Measurements from ENCODE around the gene TFAP2D.
A peak's percentile ranks its signal among the peaks of the same experiment; 100 is the strongest.

TFAP2D gene

DNA sequence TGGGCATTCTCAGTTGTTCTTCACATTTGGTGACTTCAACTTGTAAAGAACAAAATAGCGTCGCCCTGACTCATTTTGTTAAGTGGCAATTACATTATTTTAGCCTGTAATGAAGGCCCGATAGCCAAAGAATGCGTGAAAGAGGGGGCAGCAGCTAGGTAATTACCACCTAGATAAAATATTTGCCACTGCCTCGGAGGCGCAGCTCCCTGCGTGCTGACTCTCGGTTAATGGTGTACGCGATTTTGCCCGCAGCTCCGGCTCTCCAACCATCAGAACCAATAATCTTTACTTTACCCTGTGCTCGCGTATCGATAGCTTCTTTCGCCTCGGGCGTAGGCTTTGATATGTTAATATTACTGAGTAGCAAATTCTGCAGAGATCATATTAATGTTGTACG is 8.7 kb downstream of the TFAP2D start:
- no peak for DNase-seq

DNA sequence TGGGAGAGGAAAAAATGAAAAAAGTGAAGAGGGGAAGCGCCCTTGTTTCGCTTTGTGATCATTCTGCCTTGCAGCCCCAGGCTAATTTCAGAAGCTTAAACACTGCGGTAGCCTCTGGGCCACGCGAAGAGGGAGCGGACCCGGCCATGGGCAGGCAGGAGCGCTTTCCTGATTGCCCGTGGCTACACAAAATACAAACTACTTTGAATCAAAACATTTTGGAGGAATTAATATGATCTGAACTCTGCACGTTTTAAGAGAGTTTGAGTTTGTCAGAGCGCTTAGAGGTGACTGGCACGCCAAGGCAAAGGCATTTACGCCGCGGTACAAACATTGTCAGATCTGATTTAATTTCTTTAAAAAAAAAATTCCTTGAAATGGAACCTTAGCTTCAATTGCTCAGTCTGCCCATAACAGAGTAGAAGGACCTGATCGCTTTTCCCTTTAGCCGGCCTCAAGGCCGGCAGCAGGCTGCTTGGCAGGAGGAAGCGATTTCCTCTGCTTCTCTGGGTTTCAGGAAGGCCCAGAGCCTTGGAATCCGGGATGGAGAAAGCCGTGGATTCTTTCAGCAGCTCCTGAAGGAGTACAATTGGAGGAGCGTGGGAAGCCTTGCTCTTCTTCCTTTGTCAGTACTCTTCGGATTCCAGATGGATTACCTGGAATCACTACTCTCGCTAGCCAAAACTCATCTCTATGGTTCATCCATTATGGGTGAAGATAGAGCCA is 9.7 kb downstream of the TFAP2D start:
- no peak for DNase-seq

DNA sequence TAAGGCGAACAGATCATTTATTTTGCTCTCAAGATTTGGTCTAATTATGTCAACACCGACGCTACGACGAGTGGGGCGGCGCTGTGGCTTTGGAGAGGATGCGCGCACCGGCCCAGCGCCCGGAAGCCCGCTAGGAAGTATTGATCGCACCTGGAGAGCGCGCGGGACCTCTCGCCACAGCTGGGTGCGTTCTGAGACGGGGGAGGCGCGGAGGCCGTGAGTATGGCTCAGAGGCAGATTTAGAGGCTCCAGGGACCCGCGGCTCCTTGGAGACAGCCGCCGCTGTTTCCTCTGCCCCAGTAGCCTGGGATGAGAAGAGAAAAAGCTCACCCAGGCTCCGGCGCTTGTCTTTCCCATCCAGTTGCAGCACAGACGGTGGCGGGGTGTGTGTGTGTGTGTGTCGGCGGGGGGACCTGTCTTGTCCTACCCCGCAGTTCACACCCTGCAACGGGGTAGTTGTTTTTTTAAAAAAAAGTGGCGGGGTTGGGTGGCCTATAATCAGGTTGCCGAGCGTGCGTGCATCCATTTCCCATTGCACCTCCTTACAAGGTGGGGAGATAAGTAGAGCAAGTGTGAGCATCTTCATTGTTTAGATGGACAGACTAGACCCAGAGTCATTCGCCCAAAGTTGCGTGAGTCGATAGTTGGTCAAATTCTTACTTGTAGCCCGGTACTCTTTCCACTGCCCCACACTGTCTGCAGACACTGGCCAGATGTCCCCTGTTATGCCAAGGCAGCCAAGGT is 11.2 kb downstream of the TFAP2D start:
- DNase-seq: no peak

DNA sequence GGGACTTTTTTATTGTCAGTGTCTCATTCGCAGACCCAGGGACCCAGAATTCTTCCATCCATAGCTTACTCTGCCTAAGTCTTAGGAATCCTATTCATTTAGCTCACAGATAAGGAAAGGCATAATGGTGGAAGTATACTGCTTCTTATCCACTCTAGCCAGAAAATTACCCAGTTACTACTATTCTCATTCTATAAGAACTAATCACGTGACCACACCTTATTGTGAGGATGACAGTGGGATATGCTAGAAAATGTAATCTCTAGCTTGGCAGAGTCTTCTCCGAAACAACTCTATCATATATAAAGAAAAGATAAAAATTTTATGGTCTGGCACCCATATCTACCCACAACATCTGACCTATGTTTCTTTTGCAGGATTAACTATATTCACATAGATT is 21.2 kb downstream of the TFAP2D start:
- no peak for DNase-seq

DNA sequence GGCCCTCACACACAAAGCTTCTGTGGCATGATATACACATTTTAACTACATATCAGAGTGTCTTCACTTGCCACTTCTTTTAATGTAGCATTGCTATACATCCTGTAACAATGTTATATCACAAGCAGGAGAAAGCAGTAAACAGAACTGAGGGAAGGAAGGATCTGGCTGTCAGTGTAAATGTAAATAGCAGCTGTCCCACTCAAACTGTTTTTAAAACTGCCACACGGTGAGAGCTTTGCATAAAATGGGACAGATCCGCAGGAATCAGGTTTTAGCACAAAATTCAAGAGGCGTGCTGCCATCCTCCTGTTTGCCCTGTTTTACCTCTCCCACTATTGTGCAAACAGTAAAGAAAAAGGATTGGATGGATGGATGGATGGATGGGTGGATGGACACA is 28.8 kb downstream of the TFAP2D start:
- DNase-seq: no peak

DNA sequence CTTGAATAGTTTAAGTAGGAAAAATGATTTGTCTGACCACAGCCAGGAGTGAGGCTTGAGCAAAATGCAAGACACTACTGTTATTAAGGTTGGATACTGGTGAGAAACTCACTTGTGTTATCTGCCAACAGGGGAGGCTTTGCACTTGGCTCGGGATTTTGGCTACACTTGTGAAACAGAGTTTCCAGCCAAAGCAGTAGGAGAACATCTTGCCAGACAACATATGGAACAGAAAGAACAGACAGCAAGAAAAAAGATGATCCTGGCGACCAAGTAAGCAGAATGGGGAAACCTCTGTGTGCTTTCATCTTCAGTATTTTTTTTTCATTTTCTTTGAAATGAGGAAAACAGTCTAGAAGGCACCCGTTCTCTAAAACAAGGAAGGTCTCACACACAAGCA is 31.6 kb downstream of the TFAP2D start:
- DNase-seq: no peak

DNA sequence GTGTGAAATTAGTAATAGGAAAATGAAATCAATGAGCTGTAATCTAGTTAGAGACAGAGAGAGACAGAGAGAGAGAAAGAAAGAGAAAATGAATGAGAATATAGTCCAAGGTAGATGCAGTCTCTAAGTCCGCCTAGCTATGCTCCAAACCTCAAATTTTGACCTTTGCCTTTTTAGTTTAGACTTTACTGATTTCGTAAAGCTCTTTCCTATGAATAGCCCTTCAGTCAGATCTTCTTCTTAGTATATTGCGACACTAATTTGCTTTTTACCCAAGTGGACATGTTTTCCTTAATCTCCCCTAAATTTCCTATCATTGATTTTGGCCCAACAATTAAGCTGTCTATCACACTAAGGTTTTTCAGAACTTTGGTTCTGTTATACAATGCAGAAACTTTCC is 49.5 kb downstream of the TFAP2D start:
- no peak for DNase-seq

DNA sequence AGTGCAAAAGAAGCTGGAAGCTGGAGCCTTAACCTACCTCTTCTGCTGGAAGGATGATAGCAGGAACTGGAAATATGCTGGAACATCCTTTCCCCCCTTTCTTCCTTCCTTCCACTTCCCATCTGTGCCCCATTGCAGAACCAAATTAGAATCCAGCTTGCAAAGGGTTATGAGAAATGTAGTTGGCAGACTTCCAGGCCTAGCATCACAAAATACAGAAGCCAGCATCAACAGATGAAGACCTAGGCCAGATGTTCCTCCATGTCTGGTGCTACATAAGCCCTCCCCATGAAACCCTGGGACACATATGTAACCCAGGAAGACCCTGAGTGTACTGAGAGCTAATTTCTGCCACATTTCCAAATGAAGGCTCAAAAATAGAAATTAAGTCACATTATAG is 65.4 kb downstream of the TFAP2D start:
- DNase-seq: no peak

DNA sequence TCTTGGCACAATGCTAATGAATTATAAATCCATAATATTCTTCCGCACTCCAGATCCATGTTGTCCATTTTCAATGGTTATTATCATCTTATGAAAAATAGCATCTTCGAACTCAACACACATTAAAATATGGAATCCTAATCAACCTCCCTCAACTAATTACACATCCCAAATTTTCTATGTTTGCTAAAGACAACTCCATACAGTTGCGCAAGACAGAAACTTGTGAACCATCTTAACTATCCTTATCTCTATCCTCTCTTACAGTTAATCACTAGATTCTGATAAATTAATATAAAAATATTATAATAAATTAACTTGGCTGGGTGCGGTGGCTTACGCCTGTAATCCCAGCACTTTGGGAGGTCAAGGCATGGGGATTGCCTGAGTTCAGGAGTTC is 67.1 kb downstream of the TFAP2D start:
- DNase-seq: no peak

DNA sequence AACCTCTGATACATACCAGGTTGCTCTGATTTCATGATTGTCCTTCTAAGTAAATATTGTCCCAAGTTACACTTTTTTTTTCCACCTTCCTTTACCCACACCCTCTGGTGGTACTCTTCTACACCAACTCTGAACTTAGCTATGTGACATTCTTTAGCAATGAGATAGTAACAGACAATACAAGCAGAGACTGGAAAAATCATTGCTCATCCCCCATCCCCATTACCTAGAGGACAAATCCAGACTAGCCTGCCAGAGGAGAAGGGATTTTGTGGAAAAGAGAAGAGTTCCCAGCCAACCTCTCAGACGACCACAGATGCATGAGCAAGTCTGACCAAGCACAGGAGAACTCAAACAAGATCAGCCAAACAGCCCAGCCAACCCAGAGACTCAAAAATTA is 72.6 kb downstream of the TFAP2D start:
- no peak for DNase-seq

DNA sequence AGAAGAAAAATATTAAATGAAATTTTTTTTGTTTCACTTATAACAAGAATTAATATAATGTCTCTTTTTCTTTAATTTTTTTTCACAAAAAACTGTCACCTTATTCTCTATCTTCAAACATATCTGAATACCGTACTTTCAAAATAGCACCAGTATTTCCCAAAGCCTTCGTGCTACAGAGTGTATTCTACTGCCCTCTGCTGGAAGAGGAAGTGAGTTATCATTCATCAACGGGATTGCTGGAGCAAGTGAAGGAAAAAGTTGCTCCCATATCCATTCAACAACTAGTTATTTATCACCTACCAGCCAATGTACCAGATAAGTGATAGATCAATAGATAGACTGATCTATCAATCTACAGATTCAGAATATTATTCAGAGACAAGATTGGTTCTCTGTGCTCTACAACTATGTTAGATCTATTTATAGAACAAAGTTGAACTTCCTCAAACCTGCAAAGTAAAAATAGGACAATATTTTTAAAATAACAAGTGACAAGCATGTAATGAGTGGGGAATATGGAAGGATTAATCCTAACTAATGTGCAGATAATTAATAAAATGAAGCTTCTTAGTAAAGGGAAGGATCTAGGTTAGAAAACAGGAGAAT is 78.7 kb downstream of the TFAP2D start:
- peak; percentile 11 for DNase-seq

DNA sequence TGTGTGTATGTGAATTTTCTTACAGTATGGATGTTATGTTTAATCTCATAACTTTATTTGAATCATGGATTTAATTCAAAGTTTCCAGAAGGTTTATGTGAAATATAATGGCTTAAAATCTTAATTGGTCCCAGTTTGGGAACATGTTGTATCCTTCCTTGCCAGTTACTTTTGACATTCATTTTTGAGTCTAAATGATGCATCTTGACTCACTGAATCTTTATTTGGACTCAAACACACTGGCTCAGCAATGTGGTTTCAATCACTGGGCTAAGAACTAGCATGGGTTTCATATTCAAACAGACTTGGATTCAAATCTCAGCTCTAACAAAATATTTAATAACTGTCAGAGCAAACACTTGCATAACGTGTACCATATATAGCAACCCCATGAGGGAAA is 79.4 kb downstream of the TFAP2D start:
- DNase-seq: no peak

DNA sequence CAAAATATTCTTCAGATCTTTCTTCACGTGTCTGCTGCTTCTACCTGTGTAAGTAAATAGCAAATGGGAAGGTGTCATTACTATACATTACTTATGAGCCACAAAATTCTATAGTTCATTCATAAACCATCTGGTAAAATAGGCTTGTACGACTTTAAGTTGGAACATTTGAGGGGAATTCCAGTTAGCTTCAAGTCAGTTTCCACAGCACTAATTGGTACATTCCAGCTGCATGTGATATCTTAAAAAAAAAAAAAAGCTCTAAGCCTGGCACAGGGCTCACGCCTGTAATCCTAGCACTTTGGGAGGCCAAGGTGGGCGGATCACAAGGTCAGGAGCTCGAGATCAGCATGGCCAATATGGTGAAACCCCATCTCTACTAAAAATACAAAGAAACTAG is 82.2 kb downstream of the TFAP2D start:
- no peak for DNase-seq

DNA sequence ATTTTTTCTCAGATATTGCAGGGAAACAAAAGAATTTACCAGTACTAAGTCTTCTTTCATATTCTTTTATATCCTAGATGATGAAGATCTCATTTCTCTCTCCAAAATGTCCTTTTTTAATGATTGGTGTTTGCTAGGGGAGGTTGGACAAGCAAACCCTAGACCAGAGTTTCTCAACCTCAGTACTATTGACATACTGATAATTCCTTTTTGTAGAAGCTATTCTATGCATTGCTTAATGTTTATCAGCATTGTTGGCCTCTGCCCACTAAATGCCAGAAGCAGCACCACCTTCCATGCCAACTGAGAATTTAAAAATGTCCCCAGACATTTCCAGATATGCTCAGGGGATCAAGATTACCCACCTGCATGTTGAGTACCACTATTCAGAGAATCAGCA is 91.0 kb downstream of the TFAP2D start:
- DNase-seq: no peak

DNA sequence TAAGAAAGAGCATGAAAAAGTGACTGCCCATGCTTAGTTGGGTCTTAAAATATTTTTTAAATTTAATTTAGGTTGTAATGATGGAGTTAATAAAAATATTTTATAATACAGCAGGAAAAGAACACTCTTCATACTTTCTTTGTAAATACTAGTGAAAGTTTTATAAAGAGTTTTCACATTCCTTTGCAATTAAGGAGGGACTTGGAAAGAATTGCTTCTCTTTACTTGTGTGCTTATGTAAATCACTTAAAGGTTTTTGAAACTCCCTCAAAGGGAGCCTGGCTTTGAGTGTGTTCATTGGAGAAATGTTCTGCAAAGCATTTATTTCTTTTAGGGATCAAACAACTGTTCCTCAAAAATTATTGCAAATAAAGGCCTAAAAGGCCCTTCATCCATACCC is 93.7 kb downstream of the TFAP2D start:
- no peak for DNase-seq

DNA sequence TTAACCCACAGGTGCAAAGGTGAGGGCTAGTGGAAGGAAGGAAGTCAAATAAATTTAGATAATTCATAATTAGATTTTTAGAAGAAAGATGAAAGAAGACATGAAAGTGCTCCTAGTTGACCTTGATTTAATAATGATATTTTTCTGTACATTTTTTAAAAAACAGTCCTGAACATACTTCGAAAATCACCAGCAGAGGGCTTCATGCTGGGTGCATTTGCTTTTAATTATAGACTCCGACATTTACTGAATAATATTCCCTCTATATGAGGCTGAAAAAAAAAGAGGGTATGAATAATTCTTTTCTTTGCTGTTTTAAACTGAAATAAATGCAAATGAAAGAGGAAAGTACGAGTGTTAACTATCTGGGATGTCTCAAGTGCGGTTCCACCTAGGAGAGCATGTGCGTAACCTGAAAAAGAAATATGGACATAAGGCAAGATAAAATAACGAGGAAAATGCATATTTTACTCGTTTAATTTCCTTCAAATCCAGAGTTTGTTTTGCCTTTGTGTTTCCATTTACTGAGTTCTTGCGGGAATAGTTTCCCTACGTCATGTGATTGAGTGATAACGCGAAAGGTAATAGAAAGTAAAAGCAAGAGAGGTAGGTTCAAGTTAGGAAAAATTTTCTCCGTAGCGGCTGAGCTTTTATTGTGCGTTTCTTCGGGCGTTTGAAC is 102.2 kb downstream of the TFAP2D start:
- DNase-seq: no peak

DNA sequence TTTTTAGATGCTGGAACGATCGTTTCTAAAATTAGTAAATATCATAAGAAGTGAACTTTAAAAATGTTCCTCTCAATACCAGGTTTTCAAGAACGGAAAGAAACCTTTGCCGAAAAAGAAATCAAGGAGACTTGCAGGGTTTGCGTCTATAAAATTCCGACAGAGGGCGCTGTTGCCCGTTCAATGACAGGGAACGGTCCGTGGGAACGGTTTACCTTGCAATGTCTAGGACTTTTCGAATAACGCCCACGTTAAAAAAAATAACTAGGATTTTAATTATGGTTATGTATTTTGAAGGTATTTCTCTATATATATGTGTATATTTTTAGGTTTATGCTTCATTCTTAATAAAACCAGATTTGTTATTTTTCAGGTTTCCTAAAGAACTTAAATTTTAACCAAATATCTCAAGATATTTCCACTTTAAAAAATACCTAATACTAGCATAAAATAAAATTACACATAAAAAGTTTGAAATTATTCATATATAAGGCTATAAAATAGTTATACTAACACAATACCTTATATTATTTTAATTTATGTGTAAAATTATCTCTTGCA is 102.9 kb downstream of the TFAP2D start:
- peak; percentile 2 for DNase-seq

DNA sequence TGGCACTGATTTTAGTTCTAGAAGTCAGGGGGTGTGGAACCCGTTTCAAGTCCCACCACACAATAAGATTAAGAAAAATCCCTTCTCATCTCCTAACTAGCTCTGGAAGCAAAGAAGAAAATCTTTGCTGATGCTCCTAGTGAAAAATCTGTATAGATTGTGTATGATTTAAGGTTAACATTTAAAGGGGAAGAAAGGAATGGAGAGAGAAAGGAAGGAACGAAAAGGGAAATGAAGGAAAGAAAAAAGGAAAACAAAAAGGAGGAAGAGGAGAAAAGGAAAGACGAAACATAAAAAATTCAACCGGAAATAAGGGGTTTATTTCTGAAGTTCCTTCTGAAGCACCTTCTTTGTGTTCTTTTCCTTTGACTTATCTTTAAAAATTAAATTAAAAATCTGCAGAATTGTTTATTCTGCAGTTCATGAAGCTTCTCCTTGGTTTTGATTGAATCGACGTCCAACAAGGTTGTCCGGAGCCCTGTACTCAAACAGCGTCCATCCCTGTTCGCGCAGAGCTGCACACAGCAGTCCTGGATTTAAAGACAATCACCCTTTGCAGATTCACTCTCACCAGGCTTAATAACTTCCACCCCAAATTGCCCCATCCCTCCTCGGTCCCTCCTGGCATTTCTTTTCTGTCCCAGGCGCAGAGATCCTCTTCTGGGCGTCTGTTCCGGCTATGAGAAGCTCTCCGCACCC is 103.8 kb downstream of the TFAP2D start:
- DNase-seq: no peak

DNA sequence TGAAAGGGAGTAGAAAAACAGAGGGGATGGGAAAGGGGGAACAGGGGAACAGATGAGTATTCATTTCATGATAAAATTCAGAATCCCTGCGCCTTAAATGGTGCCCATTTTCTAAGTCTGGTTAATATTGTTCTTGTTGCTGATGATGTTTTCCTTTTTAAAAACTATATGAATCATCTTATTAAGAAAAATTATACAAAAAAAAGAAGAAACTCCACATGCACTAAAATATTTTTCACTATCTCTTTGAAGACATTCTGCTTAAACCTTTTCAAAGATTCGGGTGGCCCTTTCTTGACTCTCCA is 104.3 kb downstream of the TFAP2D start:
- DNase-seq: no peak

DNA sequence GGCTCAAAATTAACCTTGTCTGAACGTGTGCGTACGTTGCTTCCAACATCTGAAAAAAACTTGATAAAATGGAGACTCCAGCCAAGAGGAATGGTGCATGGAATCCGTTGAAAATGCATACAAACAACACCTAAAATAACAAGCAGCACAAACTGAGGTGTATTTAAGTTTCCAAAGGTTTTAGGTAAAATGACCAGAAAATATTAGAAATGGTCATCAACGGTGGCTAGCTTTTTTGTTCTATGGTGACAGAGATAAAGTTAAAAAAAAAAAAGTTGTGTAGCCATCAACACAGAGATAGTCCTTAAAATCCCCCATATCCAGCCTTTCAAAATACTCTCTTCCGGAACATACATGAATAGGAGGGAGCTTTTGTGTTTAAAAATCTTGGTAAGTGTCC is 104.7 kb downstream of the TFAP2D start:
- no peak for DNase-seq

DNA sequence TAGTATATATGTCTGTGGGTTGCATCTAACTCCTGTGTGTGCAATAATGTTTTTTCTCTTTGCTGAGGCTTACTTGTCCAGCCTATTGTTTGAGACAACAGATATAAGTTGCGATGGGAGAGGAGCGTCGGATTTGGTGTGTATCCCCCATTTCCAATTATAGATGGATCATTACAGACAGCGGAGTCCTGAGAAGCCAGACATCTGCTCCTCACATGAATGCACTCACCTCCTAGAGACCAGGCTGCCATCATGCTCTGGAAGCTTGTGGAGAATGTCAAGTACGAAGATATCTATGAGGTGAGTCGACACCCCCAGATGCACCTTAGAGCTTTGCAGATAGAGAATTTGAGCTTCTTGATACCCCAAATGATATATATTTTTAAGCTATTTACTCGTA is 105.3 kb downstream of the TFAP2D start, which contains the start of gene TFAP2B:
TSS of gene TFAP2B (plus strand) at position 199 of the 400 bp plus-strand sequence. CDS start at position 220, 21 bp downstream.
- DNase-seq: no peak

DNA sequence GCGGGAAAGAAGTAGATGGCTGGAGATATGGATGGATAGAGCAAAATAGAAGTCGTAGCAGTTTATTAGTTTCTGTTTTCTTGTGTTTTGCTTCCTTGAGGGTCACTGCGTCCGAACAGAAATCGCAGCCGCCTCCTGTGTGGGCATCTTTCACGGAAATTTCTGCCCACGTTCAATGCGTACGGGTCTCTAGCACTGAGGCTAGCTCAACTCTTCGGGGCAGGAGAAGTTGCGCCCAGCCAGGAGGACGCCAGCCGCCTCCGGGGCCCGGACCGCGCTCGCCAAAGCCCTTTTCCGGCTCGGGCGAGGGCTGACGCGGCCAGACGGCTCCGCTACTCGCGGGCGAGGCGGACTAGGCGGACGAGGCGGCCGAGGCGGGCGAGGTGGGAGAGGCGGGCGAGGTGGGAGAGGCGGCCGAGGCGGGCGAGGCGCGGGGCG is 106.2 kb downstream of the TFAP2D start:
- no peak for DNase-seq

Measured in DMS 273 treated with DMSO at 0.1 percent for 48 hours (cell line).